NCI-H1092 treated with DMSO at 0.1 percent for 48 hours (cell line): ENCODE data around the gene SLC48A1.

Source experiments
- DNase-seq: peaks from one replicate; lab custom pipeline; 2025; lab: John Stamatoyannopoulos, UW

SLC48A1 gene

GRCh38 chr12:47744005-47744651 is 28.9 kb upstream of the SLC48A1 start:
- DNase-seq: peak; percentile 35

GRCh38 chr12:47744778-47745436 is 28.1 kb upstream of the SLC48A1 start:
- no peak for DNase-seq

- DNase-seq: no peak
Observed at GRCh38 chr12:47745485-47746041, 27.5 kb upstream of the SLC48A1 start.

GRCh38 chr12:47746073-47746472 is 27.0 kb upstream of the SLC48A1 start:
- no peak for DNase-seq

- DNase-seq: no peak
Observed at GRCh38 chr12:47746523-47746922, 26.5 kb upstream of the SLC48A1 start.

- no peak for DNase-seq
Observed at GRCh38 chr12:47747126-47747525, 25.9 kb upstream of the SLC48A1 start.

GRCh38 chr12:47747596-47748506 is 25.2 kb upstream of the SLC48A1 start:
- no peak for DNase-seq

GRCh38 chr12:47748507-47748828 is 24.6 kb upstream of the SLC48A1 start:
- no peak for DNase-seq

GRCh38 chr12:47748899-47749298 is 24.1 kb upstream of the SLC48A1 start:
- DNase-seq: no peak

GRCh38 chr12:47750229-47750798 is 22.7 kb upstream of the SLC48A1 start:
- no peak for DNase-seq

GRCh38 chr12:47750916-47751470 is 22.0 kb upstream of the SLC48A1 start:
- no peak for DNase-seq

GRCh38 chr12:47751561-47751960 is 21.5 kb upstream of the SLC48A1 start:
- no peak for DNase-seq

- DNase-seq: no peak
Observed at GRCh38 chr12:47752121-47752520, 20.9 kb upstream of the SLC48A1 start.

GRCh38 chr12:47752552-47752951 is 20.5 kb upstream of the SLC48A1 start:
- DNase-seq: no peak

- no peak for DNase-seq
Observed at GRCh38 chr12:47753021-47754001, 19.7 kb upstream of the SLC48A1 start.

- no peak for DNase-seq
Observed at GRCh38 chr12:47754126-47754525, 18.9 kb upstream of the SLC48A1 start.

GRCh38 chr12:47754881-47755280 is 18.2 kb upstream of the SLC48A1 start:
- DNase-seq: peak; percentile 64

GRCh38 chr12:47755655-47756562 is 17.1 kb upstream of the SLC48A1 start:
- DNase-seq: no peak

GRCh38 chr12:47757364-47757839 is 15.6 kb upstream of the SLC48A1 start:
- DNase-seq: no peak
